Measurements from ENCODE around the gene EFCAB6. TPM values are rescaled to one million over a fixed set of nuclear protein-coding genes. Genes with fewer than 3 reads are reported as not detected.

Gene EFCAB6
- total and polyA plus RNA-seq, 12 donors: 1.6 to 4.8 (median 2.9) TPM

DNA sequence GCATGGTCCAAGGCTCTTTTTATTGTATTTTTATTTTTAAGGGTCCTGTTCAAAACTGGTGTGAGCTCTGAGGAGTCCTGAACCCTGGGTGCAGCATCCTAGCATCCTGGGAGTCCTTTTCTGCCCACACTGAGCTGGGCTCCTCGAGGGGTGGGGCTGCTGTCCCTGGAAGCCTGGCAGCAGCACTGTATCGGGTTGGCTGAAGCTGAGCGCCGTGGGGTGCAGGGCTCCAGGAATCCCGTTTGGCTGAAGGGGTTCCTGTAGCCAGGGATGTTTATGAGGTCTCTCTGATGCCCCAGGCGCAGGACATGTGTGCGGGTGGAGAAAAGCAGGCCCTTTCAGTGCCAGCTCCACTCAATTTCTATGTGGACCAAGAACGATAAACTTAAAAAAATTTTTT lies 304.9 kb downstream of the EFCAB6 start:
- H3K4me1 ChIP-seq (replicated peaks in 1 of 2): no peaks in the 10 kb centered on the region
- H3K27me3 ChIP-seq: no peaks in the 10 kb centered on the region
- TF ChIP-seq, protein P1, sequence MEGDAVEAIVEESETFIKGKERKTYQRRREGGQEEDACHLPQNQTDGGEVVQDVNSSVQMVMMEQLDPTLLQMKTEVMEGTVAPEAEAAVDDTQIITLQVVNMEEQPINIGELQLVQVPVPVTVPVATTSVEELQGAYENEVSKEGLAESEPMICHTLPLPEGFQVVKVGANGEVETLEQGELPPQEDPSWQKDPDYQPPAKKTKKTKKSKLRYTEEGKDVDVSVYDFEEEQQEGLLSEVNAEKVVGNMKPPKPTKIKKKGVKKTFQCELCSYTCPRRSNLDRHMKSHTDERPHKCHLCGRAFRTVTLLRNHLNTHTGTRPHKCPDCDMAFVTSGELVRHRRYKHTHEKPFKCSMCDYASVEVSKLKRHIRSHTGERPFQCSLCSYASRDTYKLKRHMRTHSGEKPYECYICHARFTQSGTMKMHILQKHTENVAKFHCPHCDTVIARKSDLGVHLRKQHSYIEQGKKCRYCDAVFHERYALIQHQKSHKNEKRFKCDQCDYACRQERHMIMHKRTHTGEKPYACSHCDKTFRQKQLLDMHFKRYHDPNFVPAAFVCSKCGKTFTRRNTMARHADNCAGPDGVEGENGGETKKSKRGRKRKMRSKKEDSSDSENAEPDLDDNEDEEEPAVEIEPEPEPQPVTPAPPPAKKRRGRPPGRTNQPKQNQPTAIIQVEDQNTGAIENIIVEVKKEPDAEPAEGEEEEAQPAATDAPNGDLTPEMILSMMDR (IDR thresholded peaks at IDR 0.05): no peak
- no peak for TF ChIP-seq POLR2A (IDR thresholded peaks at IDR 0.05)
- no peak overlapping the region for H3K4me3 ChIP-seq
- no peak for DNase-seq
- H3K36me3 ChIP-seq (replicated peaks in 1 of 2): no peaks in the 10 kb centered on the region
- no peaks in the 10 kb centered on the region for H3K9me3 ChIP-seq (replicated peaks in 1 of 3)
- H3K27ac ChIP-seq: no peak overlapping the region
- 62 to 80% (median 70%) methylated on average over 5 to 8 of the region's 8 CpGs for WGBS, 4 donors
- intact Hi-C loops (cut with DNase I): no loop called here

DNA sequence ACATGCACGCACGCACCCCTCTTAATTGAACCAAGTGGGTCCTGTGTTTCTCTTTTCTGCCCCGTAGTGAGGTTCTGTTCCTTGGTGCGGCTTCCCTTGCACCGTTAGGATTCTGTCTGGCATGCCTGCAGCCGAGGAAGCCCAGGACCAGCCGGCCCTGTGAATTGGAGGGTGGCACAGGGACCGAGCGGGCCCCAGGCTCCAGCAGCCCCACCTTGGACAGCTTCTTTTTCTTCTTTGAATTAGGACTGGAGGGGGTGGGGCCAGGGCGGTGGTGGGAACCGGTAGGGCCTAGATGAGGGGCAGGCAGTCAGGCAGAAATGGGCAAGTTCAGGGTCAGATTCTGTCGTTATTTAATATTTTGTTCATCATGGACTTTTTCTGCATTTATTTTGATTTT lies 305.6 kb downstream of the EFCAB6 start:
- Histone ChIP-seq H3K9me3 (replicated peaks in 1 of 3) (no peaks in the 10 kb centered on the region), H3K27ac (no peak overlapping the region), H3K36me3 (replicated peaks in 1 of 2) (no peaks in the 10 kb centered on the region), H3K27me3 (no peaks in the 10 kb centered on the region), H3K4me3 (no peak overlapping the region), H3K4me1 (replicated peaks in 1 of 2) (no peaks in the 10 kb centered on the region)
- intact Hi-C loops (cut with DNase I): no loop called here
- 76 to 83% (median 80%) methylated on average over 10 to 12 of the region's 12 CpGs for WGBS, 4 donors
- no peak for DNase-seq
- TF ChIP-seq POLR2A (IDR thresholded peaks at IDR 0.05): no peak
- TF ChIP-seq, protein P1 (IDR thresholded peaks at IDR 0.05): no peak

DNA sequence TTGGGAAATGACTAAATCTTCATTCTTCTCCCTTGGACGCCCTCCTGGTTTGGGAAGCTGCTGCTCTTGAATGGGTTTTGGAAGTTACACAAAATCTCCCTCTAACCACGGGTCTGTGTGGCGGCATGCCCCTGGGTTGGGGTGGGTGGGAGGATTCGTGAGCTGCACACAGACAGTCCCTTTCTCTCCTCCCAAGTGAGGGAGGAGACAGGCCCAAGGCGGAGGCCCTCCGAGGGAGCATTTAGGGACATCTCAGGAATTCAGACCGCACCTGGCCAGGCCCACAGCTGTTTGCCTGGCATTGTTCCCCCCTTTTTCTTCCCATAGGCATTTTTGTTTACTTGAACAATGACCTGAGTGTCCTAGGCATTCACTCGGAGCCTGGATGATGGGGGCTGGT lies 306.2 kb downstream of the EFCAB6 start:
- Histone ChIP-seq H3K27ac (no peak overlapping the region), H3K4me3 (no peak overlapping the region), H3K27me3 (no peaks in the 10 kb centered on the region), H3K9me3 (replicated peaks in 1 of 3) (no peaks in the 10 kb centered on the region), H3K36me3 (replicated peaks in 1 of 2) (no peaks in the 10 kb centered on the region), H3K4me1 (replicated peaks in 1 of 2) (no peaks in the 10 kb centered on the region)
- TF ChIP-seq, protein P1 (IDR thresholded peaks at IDR 0.05): no peak
- no peak for TF ChIP-seq POLR2A (IDR thresholded peaks at IDR 0.05)
- intact Hi-C loops (cut with DNase I): no loop called here
- no peak for DNase-seq
- WGBS, 4 donors: 74 to 86% (median 81%) methylated on average over 8 of the region's 8 CpGs

DNA sequence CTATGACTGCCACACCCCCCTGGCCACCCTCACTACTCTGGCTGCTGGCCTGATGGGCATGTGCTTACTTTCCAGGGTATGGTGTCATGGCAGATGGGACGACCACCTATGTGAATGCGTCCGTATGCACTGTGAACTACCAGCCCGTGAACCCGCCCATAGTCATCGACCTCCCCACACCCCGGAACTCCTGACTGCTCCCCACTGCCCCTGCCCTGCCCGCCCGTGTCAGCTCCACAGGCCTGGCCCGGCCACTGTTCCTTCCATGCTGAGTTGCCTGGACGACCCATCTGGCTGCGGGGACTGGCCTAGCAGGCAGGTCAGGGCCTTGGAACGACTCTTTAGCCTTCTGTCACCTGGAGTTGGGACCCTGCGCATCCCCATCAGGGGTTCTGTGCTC lies 306.7 kb downstream of the EFCAB6 start:
- 91 to 100% (median 94%) methylated on average over 3 to 14 of the region's 14 CpGs for WGBS, 4 donors
- TF ChIP-seq, protein P1 (IDR thresholded peaks at IDR 0.05): no peak
- no peak for TF ChIP-seq POLR2A (IDR thresholded peaks at IDR 0.05)
- intact Hi-C loops (cut with DNase I): no loop called here
- no peaks in the 10 kb centered on the region for H3K9me3 ChIP-seq (replicated peaks in 1 of 3)
- no peak for DNase-seq
- H3K27me3 ChIP-seq: no peaks in the 10 kb centered on the region
- no peak overlapping the region for H3K27ac ChIP-seq
- H3K36me3 ChIP-seq (replicated peaks in 1 of 2): no peaks in the 10 kb centered on the region
- H3K4me3 ChIP-seq: no peak overlapping the region
- H3K4me1 ChIP-seq (replicated peaks in 1 of 2): no peaks in the 10 kb centered on the region

Measured in adrenal gland (tissue), 12 donors.